HG03175 (cell line): ENCODE data around the gene VWA1.
A peak's percentile ranks its signal among the peaks of the same experiment; 100 is the strongest.
"Not testable (repeated sequence)": the region's sequence is repeated elsewhere in the genome, so short reads cannot be mapped to it uniquely, and the experiment has no call there.

Experiments used
- ATAC-seq: cut with Tn5 transposase; IDR thresholded peaks from one replicate; pipeline ENCODE4 v1.9.1; 2021; ENCODE audit warnings: mild to moderate bottlenecking, moderate library complexity; ENCODE audit not compliant: unreplicated experiment

The VWA1 gene

GRCh38 chr1:1434824-1435105, 725 bp upstream of the VWA1 start:
- no peak for ATAC-seq

GRCh38 chr1:1435911-1436629, 580 bp downstream of the VWA1 start:
- ATAC-seq = no peak

- ATAC-seq = no peak
These were observed 1.1 kb downstream of the VWA1 start for GRCh38 chr1:1436630-1437032.

DNA sequence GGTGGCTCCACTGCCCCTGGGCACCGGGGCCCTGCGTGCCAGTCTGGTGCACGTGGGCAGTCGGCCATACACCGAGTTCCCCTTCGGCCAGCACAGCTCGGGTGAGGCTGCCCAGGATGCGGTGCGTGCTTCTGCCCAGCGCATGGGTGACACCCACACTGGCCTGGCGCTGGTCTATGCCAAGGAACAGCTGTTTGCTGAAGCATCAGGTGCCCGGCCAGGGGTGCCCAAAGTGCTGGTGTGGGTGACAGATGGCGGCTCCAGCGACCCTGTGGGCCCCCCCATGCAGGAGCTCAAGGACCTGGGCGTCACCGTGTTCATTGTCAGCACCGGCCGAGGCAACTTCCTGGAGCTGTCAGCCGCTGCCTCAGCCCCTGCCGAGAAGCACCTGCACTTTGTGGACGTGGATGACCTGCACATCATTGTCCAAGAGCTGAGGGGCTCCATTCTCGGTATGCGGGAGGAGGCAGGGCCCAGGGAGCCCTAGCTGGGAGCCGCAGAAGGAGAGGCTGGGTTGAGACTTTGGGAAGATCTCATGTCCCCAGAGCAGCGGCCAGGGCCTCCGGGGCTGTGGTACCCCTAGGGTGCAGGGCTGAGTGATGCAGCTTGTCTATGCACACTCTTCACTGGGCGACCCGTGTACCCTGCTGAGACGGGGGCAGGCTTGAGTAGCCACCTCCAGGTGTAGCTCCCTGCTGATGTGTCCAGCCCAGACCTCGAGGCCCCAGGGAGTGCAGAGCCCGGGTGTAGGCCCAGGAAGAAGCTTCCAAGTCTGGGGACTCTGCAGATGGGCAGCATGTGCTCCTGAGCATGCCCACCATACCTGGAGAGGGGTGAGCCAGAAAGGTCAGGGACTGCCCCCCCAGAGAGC, 1.8 kb downstream of the VWA1 start:
- no peak for ATAC-seq

DNA sequence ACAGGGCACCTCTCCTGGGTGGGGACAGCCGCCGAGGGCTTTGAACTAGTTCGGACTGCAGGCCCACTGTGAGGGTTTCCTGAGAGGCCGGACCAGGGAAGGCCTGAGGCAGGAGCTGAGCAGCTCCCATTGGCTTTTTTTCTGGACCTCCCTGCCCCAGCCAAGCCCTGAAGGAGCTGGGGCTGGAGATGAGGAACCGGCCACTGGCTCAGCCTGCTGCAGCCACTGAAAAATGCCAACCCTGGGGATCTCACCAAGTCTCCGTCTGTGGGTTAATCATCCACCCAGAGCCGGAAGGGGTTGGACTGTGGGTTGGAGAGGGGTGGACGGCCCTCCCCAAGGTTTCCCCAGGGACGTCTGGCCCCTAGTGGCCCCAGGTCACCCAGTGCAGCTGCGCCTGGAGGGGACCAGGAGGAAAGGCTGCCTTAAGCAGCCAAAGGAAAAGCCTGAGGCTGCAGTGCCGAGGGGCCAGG, 2.5 kb downstream of the VWA1 start:
- ATAC-seq = peak; percentile 70

GRCh38 chr1:1438531-1439381, 3.3 kb downstream of the VWA1 start:
- ATAC-seq = no peak

GRCh38 chr1:1439546-1440261, 4.2 kb downstream of the VWA1 start:
- ATAC-seq = no peak

DNA sequence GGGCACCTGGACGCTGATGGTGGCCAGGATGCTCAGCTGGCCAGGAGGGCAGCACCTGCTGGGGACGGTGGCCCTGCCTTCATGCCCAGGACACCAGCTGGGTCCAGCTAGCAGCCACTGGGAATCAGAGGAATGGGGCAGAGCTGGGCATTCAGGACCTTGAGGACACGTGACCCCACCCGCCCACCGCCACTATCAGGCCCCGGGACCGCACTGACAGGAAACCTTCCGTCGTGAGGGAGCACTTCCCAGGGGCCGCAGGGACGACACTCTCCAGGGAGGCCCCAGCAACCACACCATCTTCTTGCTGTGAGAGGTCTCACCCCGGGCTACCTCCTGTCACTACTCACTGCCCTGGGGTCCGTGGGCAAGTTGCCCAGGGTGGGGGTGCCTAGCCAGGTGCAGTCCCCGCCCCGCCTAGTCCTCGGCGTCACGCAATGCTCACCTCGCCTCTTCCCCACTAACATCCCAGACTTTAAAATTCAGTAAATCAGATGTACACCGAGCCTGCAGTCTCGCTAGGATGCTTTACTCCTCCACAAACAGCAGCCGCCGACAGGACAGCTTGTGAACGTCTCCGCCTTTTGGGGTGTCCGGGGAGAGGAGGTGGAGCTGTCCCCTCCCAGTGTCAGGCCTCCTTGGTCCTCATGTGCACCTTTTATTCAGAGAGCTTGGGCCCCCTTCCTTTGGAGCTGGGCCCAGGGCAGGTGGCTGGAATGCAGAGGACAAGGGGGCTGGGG, 4.9 kb downstream of the VWA1 start:
- no peak for ATAC-seq

DNA sequence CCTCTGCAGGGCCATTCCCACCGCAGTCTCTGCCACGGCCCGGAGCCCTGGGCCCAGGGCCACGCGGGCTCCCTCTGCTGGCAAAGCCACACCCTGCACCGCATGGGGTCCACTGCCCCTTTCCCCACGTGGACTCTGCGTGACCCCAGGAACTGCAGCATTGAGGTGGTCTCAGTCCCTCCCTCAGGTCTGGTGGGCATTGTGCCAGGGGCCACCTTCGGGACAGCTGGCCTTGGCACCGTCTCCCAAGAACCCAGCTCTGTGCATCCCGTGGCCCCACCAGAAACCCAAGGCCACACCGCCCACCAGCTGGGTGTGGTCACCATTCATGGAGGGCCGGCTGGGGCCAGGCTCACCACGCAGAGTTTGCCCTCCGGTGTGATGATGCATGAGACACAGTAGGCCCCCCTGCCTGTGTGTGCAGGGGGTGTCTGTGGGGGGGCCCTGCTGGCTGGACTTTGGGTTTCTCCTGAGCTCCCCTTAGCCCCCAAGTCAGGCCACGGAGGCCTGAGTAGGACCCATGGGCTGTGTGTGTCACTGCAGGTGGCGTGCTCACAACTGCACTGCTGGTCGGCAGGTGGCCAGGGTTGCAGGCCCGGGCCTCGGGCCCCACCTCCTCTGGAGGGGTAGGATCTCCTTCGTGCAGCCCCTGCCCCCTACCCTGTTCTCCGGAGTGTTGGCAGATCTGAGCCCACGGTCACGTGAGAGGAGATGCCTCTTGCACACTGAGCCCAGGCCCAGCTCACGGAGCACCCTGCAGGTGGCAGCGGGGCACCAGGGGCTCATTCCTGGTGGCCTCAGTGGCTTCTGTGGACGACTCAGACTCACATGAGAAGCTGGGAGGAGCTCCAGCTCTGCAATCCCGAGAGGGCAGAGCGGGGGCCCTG, 5.8 kb downstream of the VWA1 start:
- ATAC-seq = no peak

DNA sequence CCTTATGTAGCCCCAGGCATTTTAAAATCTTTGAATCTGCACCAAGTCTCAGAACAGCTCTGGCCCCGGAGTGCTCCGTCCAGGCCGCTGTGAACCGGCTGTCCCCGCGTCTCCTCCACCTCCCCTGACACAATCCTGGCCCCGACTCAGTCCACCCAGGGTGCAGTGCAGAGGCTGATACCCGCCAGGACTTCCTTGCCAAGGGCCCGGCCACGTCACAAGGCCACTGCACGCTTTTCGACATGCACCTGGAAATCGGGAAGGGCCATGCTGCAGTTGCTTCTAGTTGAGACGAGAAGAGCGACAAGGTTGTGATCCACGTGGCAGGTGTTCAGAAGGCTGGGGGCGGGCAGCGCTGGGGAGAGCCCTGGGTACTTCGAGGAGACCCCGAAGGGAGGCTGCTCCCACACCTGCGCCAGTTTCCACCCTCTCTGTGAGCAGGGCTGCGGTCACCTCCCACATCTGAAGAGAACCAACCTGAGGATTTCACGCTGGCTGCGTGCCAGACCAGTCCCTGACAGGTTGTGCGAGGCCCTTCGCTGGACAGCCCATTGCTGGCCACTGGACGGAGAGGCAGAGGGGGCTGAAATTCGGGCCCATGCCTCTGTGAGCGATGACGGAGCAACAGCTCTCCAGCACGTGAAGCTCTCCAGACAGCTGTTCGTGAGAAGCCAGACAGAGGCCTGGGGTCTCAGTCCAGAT, 6.7 kb downstream of the VWA1 start:
- no peak for ATAC-seq

DNA sequence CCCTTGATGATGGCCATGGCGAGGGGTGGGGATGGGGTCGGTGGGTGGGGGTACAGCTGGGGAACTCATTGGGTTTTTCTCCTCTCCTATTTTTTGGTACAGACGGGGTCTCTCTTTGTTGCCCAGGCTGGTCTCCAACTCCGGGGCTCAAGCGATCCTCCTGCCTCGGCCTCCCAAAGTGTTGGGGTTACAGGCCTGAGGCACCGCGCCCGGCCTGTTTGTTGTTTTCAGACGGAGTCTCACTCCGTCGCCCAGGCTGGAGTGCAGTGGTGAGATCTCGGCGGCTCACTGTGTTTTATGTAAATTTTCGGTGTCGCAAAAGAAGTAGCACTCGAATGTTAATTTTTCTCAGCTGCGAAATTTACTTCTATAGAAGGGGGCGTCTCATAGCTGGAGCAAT, 11.1 kb downstream of the VWA1 start:
- ATAC-seq = not testable (repeated sequence)

- no peak for ATAC-seq
These were observed 13.7 kb downstream of the VWA1 start, which contains the start of gene ATAD3C for GRCh38 chr1:1449099-1449739. TSS of gene ATAD3C (plus strand) at chr1:1449689. CDS start at chr1:1450684, 995 bp downstream.

DNA sequence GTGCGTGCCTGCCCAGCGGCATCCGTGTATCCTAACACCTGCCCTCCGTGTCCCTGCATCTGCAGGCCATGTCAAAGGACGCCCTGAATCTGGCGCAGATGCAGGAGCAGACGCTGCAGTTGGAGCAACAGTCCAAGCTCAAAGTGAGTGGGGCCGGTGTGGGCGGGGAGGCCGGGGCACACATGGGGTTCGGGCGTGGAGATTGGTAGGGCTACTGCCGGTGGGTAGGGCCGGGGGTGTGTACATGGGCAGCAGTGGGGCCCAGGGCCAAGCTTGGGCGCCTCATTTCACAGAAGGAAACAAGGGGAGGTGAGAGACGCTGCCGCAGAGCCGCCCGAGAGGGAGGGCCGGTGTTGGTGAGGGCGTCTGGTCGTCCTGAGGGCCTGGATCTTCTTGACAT, 15.1 kb downstream of the VWA1 start:
- ATAC-seq = not testable (repeated sequence)

- no peak for ATAC-seq
These were observed 16.3 kb downstream of the VWA1 start for GRCh38 chr1:1451696-1452364.

GRCh38 chr1:1452365-1452739, 16.9 kb downstream of the VWA1 start:
- ATAC-seq = not testable (repeated sequence)

- no peak for ATAC-seq
These were observed 17.4 kb downstream of the VWA1 start for GRCh38 chr1:1452882-1453281.

DNA sequence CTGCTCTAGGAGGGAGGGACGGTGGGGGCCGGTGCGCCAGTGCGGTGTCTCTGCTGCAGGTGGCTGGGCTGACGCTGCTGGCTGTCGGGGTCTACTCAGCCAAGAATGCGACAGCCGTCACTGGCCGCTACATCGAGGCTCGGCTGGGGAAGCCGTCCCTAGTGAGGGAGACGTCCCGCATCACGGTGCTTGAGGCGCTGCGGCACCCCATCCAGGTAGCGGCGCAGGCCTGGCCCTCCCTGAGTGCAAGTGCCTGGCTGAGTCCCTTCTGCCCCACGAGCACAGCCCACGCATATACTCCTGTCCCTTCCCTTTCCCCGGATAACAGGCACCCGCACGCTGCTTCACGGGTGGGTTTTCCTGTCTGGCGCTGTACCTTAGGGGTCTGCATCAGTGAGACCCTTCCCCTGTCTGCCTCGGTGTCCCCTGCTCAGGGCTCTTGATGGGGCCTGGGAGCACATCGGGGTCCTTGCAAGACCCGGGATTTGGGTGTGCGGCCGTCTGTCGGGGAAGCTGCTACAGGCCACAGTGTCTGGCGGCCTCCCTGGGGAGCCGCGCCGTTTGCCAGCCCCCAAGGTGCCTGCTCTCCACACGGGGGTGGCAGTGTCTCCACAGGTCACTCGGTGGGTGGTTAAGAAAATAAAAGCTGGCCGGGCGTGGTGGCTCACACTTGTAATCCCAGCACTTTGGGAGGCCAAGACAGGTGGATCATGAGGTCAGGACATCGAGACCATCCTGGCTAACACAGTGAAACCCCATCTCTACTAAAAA, 19.0 kb downstream of the VWA1 start:
- not testable (repeated sequence) for ATAC-seq
